Stimulated activated CD8-positive, alpha-beta memory T cell treated with anti-CD3 and anti-CD28 coated beads, Interleukin-2, amount 100 ng/mL, for 48 hours (primary cell): ENCODE measurements around the gene KCNC1.
A peak's percentile ranks its signal among the peaks of the same experiment; 100 is the strongest.

Source experiments
- DNase-seq, 2 donors: peaks; one replicate each; pipeline ENCODE4 v3.0.0-alpha.2; 2020; ENCODE audit warnings: low read depth in 2 of 2

KCNC1 gene

GRCh38 chr11:17716807-17717206, 17.8 kb upstream of the KCNC1 start:
- no peak for DNase-seq

- no peak for DNase-seq
Measured at GRCh38 chr11:17718015-17718414, 16.6 kb upstream of the KCNC1 start.

DNA sequence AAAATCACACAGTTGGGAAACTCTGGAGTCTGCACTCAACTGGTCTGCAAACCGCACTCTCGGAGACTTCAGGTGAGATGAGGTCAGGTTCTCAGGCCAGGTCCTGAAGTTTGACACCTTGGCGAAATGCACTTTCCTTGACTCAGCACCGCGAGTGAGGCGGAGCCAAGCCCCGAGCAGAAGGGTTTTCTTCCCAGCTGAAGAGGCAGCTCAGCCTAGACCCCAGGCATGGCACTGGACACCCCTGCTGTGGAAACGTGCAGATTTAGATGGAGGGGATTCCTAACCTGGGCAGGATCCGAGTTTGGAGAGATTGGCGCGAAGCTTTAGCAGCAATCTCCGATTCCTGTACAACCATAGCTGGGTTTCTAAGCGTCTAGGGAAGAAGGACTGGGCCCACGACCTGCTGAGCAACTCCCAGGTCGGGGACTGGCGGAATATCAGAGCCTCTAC, 16.0 kb upstream of the KCNC1 start:
- DNase-seq: no peak

DNA sequence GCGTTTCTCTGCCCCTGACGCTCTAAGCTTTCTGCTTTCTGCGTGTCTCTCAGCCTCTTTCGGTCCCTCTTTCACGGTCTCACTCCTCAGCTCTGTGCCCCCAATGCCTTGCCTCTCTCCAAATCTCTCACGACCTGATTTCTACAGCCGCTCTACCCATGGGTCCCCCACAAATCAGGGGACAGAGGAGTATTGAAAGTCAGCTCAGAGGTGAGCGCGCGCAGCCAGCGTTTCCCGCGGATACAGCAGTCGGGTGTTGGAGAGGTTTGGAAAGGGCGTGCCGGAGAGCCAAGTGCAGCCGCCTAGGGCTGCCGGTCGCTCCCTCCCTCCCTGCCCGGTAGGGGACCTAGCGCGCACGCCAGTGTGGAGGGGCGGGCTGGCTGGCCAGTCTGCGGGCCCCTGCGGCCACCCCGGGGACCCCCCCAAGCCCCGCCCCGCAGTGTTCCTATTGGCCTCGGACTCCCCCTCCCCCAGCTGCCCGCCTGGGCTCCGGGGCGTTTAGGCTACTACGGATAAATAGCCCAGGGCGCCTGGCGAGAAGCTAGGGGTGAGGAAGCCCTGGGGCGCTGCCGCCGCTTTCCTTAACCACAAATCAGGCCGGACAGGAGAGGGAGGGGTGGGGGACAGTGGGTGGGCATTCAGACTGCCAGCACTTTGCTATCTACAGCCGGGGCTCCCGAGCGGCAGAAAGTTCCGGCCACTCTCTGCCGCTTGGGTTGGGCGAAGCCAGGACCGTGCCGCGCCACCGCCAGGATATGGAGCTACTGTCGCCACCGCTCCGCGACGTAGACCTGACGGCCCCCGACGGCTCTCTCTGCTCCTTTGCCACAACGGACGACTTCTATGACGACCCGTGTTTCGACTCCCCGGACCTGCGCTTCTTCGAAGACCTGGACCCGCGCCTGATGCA, 15.3 kb upstream of the KCNC1 start, which contains the start of gene MYOD1:
Gene MYOD1 (plus strand): TSS at position 544 of the 910 bp plus-strand sequence. CDS start 212 bp downstream, at position 756.
- DNase-seq: no peak

DNA sequence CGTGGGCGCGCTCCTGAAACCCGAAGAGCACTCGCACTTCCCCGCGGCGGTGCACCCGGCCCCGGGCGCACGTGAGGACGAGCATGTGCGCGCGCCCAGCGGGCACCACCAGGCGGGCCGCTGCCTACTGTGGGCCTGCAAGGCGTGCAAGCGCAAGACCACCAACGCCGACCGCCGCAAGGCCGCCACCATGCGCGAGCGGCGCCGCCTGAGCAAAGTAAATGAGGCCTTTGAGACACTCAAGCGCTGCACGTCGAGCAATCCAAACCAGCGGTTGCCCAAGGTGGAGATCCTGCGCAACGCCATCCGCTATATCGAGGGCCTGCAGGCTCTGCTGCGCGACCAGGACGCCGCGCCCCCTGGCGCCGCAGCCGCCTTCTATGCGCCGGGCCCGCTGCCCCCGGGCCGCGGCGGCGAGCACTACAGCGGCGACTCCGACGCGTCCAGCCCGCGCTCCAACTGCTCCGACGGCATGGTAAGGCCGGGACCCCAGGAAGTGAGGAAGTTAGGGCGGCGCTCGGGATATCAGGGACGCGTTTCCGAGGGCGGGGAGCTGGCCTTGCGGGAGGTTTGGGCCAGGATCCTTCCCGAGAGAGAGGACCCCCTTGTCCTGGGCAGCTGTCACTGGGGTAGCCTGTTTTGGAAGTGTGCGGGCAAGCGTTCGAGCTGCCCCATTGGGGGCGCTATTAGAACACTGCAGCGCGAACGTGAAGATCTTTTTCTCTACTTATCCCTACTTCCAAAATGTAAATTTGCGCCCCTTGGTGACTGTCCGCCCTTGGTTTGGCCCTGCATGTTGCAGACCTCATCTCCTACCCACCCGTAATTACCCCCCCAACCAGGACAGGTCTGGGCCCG, 14.4 kb upstream of the KCNC1 start:
- no peak for DNase-seq

GRCh38 chr11:17720796-17721171, 13.8 kb upstream of the KCNC1 start:
- no peak for DNase-seq

- no peak for DNase-seq
Measured at GRCh38 chr11:17721242-17721999, 13.2 kb upstream of the KCNC1 start.

DNA sequence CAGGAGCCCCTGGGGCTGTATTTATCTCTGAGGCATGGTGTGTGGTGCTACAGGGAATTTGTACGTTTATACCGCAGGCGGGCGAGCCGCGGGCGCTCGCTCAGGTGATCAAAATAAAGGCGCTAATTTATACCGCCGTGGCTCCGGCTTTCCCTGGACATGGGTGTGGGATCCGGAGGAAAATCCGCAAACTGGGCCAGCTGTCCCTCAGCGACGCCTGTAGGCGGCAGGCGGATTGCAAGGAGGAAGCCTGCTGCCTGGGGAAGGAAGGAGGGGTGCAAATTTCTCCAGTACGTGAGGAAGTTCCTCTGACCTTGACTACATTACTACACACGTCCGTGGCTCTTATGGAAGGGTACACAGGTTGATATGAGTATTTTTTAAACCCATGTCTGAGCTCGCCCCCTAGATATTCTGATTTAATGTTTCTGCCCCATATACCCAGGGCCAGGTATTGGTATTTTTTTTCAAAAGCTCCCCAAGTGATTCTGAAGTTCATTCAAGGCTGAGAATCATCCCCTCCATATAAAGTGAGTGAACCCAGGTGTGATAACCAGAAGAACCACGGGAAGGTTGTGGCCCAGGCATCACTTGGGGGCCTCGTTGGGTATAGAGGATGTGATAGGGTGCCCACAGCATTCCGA, 12.5 kb upstream of the KCNC1 start:
- DNase-seq: no peak

DNA sequence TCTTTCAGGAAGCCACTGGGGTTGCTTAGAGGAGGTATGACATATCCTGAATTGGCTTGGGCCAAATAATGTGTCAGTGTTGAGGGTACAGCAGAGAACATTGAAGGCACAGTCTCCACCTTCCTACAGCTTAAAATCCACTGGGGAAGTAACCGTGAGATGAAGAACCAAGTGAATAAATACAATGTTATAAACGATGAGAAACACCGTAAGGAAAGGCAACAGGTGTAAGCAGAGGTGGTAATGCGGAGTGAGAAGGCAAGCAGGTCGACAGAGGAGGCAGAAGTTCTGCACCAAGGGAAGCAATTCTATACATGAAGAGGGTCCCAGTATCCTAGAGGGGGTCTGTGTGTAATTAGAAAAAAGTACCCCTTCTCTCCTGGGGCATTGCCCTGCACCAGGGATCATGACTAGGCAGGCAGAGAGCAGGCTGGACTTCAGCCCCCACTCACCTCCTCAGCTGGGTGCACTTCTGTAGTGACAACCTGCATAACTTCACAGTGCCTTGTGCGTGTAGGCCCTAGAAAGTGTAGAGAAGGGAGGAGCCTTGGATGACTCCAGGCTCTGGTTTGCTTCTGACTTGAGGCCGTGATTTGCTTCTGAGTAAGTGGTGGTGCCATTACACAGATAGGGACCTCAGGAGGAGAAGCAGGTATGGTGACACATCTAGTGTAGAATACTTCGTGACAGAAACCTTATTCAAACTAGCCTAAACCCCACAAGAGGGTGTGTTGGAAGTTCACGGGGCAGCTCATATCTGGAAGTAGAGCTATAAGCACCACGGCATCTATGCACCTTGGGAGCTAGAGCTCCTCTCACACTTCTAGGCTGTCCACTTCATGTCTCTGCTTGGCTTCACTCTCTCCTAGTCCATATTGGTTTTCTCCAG, 10.3 kb upstream of the KCNC1 start:
- DNase-seq: no peak

GRCh38 chr11:17725174-17725573, 9.4 kb upstream of the KCNC1 start:
- no peak for DNase-seq

GRCh38 chr11:17730137-17730536, 4.4 kb upstream of the KCNC1 start:
- DNase-seq: no peak

DNA sequence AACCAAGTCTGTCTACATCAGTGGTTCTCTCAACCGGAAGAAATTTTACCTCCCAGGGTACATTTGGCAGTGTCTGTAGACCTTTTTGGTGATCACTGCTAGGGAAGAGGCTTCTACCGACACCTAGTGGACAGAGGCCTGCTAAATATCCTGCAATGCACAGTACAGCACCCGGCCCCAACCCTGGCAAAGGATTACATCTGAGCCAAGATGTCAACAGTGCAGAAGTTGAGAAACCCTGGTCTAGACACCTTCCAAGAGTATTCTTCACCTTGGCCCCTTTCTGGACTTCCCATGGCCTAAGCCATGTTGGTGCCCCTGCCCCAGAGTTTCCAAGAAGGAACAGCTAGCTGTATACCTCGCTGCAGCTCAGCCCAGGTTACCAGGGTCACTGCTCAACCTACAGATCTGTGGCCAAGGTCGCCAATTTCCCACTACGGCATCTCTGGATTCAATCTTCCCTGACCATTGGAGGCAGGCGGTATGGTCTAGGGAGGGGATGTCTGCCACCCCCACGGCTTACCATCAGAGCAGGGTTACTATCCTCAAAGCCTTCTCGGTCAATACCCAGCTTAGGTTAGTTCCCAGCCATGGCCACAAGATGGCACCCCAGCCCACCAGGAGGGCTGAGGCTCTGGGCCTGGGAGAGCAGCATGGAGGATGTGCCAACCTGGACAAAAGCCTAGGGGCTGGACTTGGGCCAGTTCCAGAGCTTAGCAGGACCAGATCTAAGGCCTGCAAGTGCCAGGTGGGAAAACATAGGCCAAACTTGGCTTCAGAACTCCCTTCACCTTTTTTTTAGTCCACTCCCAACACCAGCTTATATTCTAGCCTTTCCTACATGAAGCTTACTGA, 3.7 kb upstream of the KCNC1 start:
- DNase-seq: peak; percentile 54 to 58

- no peak for DNase-seq
Measured at GRCh38 chr11:17733261-17733660, 1.3 kb upstream of the KCNC1 start.

- DNase-seq: peak; percentile 32 to 39
Measured at GRCh38 chr11:17734986-17735817, 621 bp downstream of the KCNC1 start.

GRCh38 chr11:17735818-17736578, 1.4 kb downstream of the KCNC1 start:
- no peak for DNase-seq

- DNase-seq: no peak
Measured at GRCh38 chr11:17736579-17736893, 2.0 kb downstream of the KCNC1 start.

- no peak for DNase-seq
Measured at GRCh38 chr11:17736930-17737817, 2.6 kb downstream of the KCNC1 start.
